Hepatocyte (in vitro differentiated cells): ENCODE results near the gene EXOSC9. TPM values are rescaled to one million over a fixed set of nuclear protein-coding genes. Genes with fewer than 3 reads are reported as not detected.

Experiments used
- DNase-seq: peaks from one replicate; pipeline ENCODE4 v3.0.0-alpha.2; 2016; ENCODE audit warnings: low spot score
- H2AFZ ChIP-seq: fragments of 200-600 bp; sonication (generic); 2 replicates; pipeline ENCODE4 v1.6.0; 2016; ENCODE audit warnings: antibody characterized with exemption, mild to moderate bottlenecking
- H3K27ac ChIP-seq: fragments of 200-600 bp; sonication (generic); 2 replicates; pipeline ENCODE4 v1.5.1; 2016; ENCODE audit warnings: mild to moderate bottlenecking
- H3K27me3 ChIP-seq: fragments of 200-600 bp; sonication (generic); 2 replicates; pipeline ENCODE4 v1.6.1; 2016
- H3K36me3 ChIP-seq: fragments of 200-600 bp; sonication (generic); replicated peaks from 2 replicates; pipeline ENCODE4 v1.5.1; 2016; ENCODE audit warnings: low read depth; ENCODE audit not compliant: insufficient read depth
- H3K4me1 ChIP-seq: fragments of 200-600 bp; sonication (generic); 2 replicates; pipeline ENCODE4 v1.5.1; 2016; ENCODE audit warnings: mild to moderate bottlenecking, moderate library complexity; ENCODE audit not compliant: insufficient read depth
- H3K4me2 ChIP-seq: fragments of 200-600 bp; sonication (generic); 2 replicates; pipeline ENCODE4 v1.6.0; 2016
- H3K4me3 ChIP-seq: fragments of 200-600 bp; sonication (generic); 2 replicates; pipeline ENCODE4 v1.5.1; 2016; ENCODE audit warnings: mild to moderate bottlenecking
- H3K79me2 ChIP-seq: fragments of 200-600 bp; sonication (generic); 2 replicates; pipeline ENCODE4 v1.6.0; 2017; ENCODE audit warnings: mild to moderate bottlenecking
- H3K9me2 ChIP-seq: fragments of 200-600 bp; sonication (generic); replicated peaks from 2 replicates; pipeline ENCODE4 v1.6.0; 2017; ENCODE audit warnings: mild to moderate bottlenecking; ENCODE audit not compliant: insufficient read depth
- H3K9me3 ChIP-seq: fragments of 200-600 bp; sonication (generic); 2 replicates; pipeline ENCODE4 v1.5.1; 2016; ENCODE audit warnings: low read depth, mild to moderate bottlenecking
- H4K20me1 ChIP-seq: fragments of 200-600 bp; sonication (generic); 2 replicates; pipeline ENCODE4 v1.6.0; 2016; ENCODE audit warnings: mild to moderate bottlenecking; ENCODE audit not compliant: insufficient read depth, poor library complexity, severe bottlenecking
- CTCF ChIP-seq: fragments of 200-600 bp; sonication (generic); IDR thresholded peaks from 2 replicates; pipeline ENCODE4 v1.5.1; 2016; ENCODE audit warnings: antibody characterized with exemption, mild to moderate bottlenecking; ENCODE audit not compliant: poor library complexity
- EZH2 ChIP-seq: fragments of 200-600 bp; sonication (generic); IDR thresholded peaks from 2 replicates; pipeline ENCODE4 v1.6.1; 2016; ENCODE audit warnings: antibody characterized with exemption, mild to moderate bottlenecking, borderline replicate concordance
- EZH2phosphoT487 ChIP-seq: fragments of 200-600 bp; sonication (generic); IDR thresholded peaks from one replicate; pipeline ENCODE4 v1.6.1; 2018; ENCODE audit warnings: antibody characterized with exemption, mild to moderate bottlenecking, low read depth, moderate library complexity; ENCODE audit not compliant: unreplicated experiment, severe bottlenecking
- WGBS: methylation state at CpG from one replicate; pipeline ENCODE4 v1.1.6; 2016; ENCODE audit warnings: low lambda C conversion rate; ENCODE audit errors: missing lambda C conversion rate; 5-methylcytosine and 5-hydroxymethylcytosine counted together
- polyA plus RNA-seq: library from polyadenylated mRNA; unstranded; fragments of >200 nt; fragmentation: Nextera tagmentation; extraction: Ambion mirVana; gene quantifications from 2 replicates; pipeline ENCODE4 v1.2.1, GENCODE V29; 2016
- total RNA-seq: library from RNA; depleted of rRNA; stranded (reverse); fragments of >200 nt; gene quantifications from 2 replicates; pipeline ENCODE4 v1.2.3, GENCODE V29; 2014

EXOSC9 gene
- total and polyA plus RNA-seq, 2 experiments from 2014 or later, result 14.4 to 23.1 TPM

- TF ChIP-seq CTCF, result no peak
- no peak for TF ChIP-seq EZH2
- no peak for TF ChIP-seq EZH2phosphoT487
- no peak for DNase-seq
These were observed 23.8 kb downstream of the EXOSC9 start for GRCh38 chr4:121824950-121825349.

GRCh38 chr4:121827853-121828252 is 26.7 kb downstream of the EXOSC9 start:
- no peak for DNase-seq
- no peak overlapping the region for H2AFZ ChIP-seq
- 96% methylated on average over 1 of the region's 1 CpG for WGBS
- no peaks in the 10 kb centered on the region for H3K9me2 ChIP-seq
- no peak overlapping the region for H3K4me3 ChIP-seq
- no peaks in the 10 kb centered on the region for H3K9me3 ChIP-seq
- H3K79me2 ChIP-seq, result peaks cover 1% of the 10 kb centered on the region
- H4K20me1 ChIP-seq, result no peaks in the 10 kb centered on the region
- no peaks in the 10 kb centered on the region for H3K4me1 ChIP-seq
- H3K27ac ChIP-seq, result no peak overlapping the region
- H3K27me3 ChIP-seq, result no peaks in the 10 kb centered on the region
- no peaks in the 10 kb centered on the region for H3K36me3 ChIP-seq
- TF ChIP-seq EZH2 (no peak), EZH2phosphoT487 (no peak), CTCF (no peak)
- H3K4me2 ChIP-seq, result no peak overlapping the region

More at GRCh38 chr4:121824950-121825349, 23.8 kb downstream of the EXOSC9 start:
- H3K9me3 ChIP-seq, result no peaks in the 10 kb centered on the region
- 60% methylated on average over 2 of the region's 2 CpGs for WGBS
- no peak overlapping the region for H2AFZ ChIP-seq
- H3K9me2 ChIP-seq, result no peaks in the 10 kb centered on the region
- no peaks in the 10 kb centered on the region for H3K36me3 ChIP-seq
- no peaks in the 10 kb centered on the region for H3K27me3 ChIP-seq
- H3K79me2 ChIP-seq, result peaks cover 25% of the 10 kb centered on the region
- H4K20me1 ChIP-seq, result no peaks in the 10 kb centered on the region
- no peak overlapping the region for H3K27ac ChIP-seq
- no peaks in the 10 kb centered on the region for H3K4me1 ChIP-seq
- H3K4me2 ChIP-seq, result no peak overlapping the region
- H3K4me3 ChIP-seq, result no peak overlapping the region

- no peaks in the 10 kb centered on the region for H3K27me3 ChIP-seq
- H3K27ac ChIP-seq, result no peak overlapping the region
- H2AFZ ChIP-seq, result no peak overlapping the region
- no peaks in the 10 kb centered on the region for H3K36me3 ChIP-seq
- no peak for DNase-seq
- no peaks in the 10 kb centered on the region for H3K9me2 ChIP-seq
- no peak overlapping the region for H3K4me3 ChIP-seq
- H3K4me1 ChIP-seq, result no peaks in the 10 kb centered on the region
- TF ChIP-seq CTCF, result no peak
- H3K79me2 ChIP-seq, result no peaks in the 10 kb centered on the region
- H4K20me1 ChIP-seq, result no peaks in the 10 kb centered on the region
- no peak overlapping the region for H3K4me2 ChIP-seq
- 90% methylated on average over 5 of the region's 5 CpGs for WGBS
- no peaks in the 10 kb centered on the region for H3K9me3 ChIP-seq
These were observed 28.4 kb downstream of the EXOSC9 start for GRCh38 chr4:121829511-121829910.

DNA sequence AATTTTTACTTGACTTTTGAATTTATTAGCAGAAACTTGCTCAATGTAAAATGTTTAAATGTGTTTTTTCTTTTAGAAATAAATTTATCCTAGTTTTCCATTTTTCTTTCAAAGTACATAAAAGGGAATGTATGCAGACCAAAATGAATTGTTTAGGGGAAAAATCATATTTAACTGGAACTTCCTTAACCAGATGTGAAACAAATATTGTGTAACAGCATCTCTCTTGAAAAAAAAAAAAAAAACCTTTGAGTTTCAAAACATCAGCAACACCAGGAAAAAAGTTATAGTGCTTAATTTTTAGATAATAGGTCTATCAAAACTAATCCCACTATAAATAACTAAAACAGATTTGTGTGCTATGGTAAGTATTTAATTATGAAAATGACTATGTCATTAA is 37.0 kb downstream of the EXOSC9 start:
- no peaks in the 10 kb centered on the region for H4K20me1 ChIP-seq
- no peak for DNase-seq
- TF ChIP-seq EZH2phosphoT487 (no peak), CTCF (no peak), EZH2 (no peak)
- no peaks in the 10 kb centered on the region for H3K9me3 ChIP-seq
- H3K4me2 ChIP-seq, result no peak overlapping the region
- no peaks in the 10 kb centered on the region for H3K36me3 ChIP-seq
- H2AFZ ChIP-seq, result no peak overlapping the region
- H3K27ac ChIP-seq, result no peak overlapping the region
- no peak overlapping the region for H3K4me3 ChIP-seq
- no peaks in the 10 kb centered on the region for H3K79me2 ChIP-seq
- no peaks in the 10 kb centered on the region for H3K9me2 ChIP-seq
- no peaks in the 10 kb centered on the region for H3K4me1 ChIP-seq
- no peaks in the 10 kb centered on the region for H3K27me3 ChIP-seq
